Activated CD8-positive, alpha-beta memory T cell treated with anti-CD3 and anti-CD28 coated beads, Interleukin-2, amount 50 U/mL, for 4 hours (primary cell): Measurements from ENCODE around the gene LRRC37A2.
"Not testable (repeated sequence)": the region's sequence is repeated elsewhere in the genome, so short reads cannot be mapped to it uniquely, and the experiment has no call there.

Source experiments
- DNase-seq: peaks from one replicate; pipeline ENCODE4 v3.0.0-alpha.2; 2020

LRRC37A2 gene

GRCh38 chr17:46598344-46598931, 86.2 kb downstream of the LRRC37A2 start:
- not testable (repeated sequence) for DNase-seq

GRCh38 chr17:46600767-46601166, 88.5 kb downstream of the LRRC37A2 start:
- not testable (repeated sequence) for DNase-seq

- DNase-seq: not testable (repeated sequence)
Observed at GRCh38 chr17:46603125-46603524, 90.9 kb downstream of the LRRC37A2 start.
